GM12801 (cell line): ENCODE measurements around the gene ZDHHC18.

Source experiments
- CTCF ChIP-seq: IDR thresholded peaks from one replicate; pipeline ENCODE4 v1.5.1; 2011; ENCODE audit warnings: control low read depth; ENCODE audit not compliant: insufficient read length; ENCODE audit errors: extremely low read depth

ZDHHC18 gene

DNA sequence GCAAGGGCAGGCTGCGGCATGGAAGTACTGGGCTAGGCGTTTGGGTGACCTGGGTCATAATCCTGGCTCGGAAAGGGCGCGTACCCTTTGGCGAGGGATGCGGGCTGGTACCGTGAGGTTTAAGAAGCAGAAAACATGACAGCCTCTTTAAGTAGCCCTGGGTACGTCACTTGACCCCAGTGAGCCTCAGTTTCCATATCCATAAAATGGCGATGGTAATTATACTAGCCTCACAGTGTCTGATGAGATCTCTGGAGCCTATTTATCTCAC lies 38.0 kb upstream of the ZDHHC18 start:
- no peak for TF ChIP-seq CTCF

- no peak for TF ChIP-seq CTCF
Measured at GRCh38 chr1:26788836-26789611, 37.5 kb upstream of the ZDHHC18 start.

- no peak for TF ChIP-seq CTCF
Measured at GRCh38 chr1:26789612-26789865, 36.9 kb upstream of the ZDHHC18 start.

- no peak for TF ChIP-seq CTCF
Measured at GRCh38 chr1:26789931-26790330, 36.6 kb upstream of the ZDHHC18 start.

- no peak for TF ChIP-seq CTCF
Measured at GRCh38 chr1:26790551-26790953, 35.9 kb upstream of the ZDHHC18 start.

DNA sequence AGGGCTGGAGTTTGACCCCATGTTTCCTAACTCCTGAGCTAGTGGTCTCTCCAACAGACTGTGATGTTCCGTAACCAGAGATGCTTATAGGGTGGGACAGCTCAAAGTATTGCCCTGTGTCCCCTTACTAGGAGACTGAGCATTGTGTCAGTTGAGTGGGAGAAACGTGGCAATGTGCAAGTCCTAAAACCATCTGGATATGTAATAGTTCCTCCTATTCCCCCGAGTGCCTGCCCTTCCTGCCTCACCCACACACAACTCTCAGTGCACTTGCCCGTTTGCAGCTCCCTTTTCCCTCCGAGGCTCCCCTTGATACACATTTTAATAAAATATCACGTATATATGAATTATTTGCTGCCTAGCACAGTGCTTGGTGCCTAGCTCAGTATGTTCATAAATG lies 35.3 kb upstream of the ZDHHC18 start:
- TF ChIP-seq CTCF, result no peak

- TF ChIP-seq CTCF, result no peak
Measured at GRCh38 chr1:26791626-26792025, 34.9 kb upstream of the ZDHHC18 start.

DNA sequence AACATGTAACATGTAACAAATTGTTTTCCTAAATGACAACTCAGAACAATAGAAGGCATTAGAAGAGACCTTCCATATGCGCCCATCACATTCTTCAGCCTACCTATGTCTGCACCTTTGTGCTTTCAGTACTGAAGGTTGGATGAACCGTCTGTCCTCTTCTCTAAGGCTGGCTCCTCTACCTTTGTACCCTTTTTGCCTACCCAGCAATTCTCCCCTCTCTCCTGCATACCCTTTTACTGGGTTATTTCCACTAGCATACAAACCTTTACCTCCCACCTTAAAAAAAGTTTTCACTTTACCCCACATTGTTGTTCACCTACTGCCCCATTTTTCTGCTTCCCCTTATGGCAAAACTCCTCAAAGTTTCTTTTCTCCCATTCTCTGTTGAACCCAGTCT lies 33.6 kb upstream of the ZDHHC18 start:
- no peak for TF ChIP-seq CTCF
